Activated effector memory CD4-positive, alpha-beta T cell treated with anti-CD3 and anti-CD28 coated beads, Interleukin-2, amount 50 U/mL, for 16 hours (primary cell): Measurements from ENCODE around the gene NUP153.

Experiments
- DNase-seq: peaks from one replicate; pipeline ENCODE4 v3.0.0-alpha.2; 2020

Gene NUP153

GRCh38 chr6:17656092-17656491, 50.6 kb downstream of the NUP153 start:
- no peak for DNase-seq

DNA sequence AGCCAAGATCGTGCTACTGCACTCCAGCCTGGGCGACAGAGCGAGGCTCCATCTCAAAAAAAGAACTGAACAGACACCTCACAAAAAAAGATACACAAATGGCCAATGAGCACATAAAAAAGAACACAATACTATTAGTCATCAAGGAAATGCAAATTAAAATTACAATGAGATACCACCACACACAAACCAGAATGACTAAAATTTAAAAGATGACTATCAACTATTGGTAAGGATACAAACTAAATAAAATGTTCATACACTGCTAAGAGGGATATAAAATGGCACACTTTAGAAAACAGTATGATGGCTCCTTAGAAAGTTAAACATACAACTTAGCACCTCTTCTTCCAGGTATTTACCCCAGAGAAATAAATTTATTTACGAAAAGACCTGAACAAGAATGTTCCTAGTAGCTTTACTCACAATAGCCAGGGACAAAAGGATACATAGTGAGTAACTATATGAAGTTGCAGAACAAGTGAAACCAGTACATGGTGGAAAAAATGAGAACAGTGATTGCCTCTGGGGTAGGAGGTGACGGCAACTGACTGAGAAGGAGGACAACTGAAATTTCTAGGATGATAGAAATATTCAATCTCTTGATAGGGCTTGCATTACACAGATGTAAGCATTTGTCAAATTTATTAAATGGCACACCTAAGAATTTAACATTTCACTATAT, 53.4 kb downstream of the NUP153 start:
- no peak for DNase-seq

GRCh38 chr6:17650656-17651309, 55.9 kb downstream of the NUP153 start:
- no peak for DNase-seq

DNA sequence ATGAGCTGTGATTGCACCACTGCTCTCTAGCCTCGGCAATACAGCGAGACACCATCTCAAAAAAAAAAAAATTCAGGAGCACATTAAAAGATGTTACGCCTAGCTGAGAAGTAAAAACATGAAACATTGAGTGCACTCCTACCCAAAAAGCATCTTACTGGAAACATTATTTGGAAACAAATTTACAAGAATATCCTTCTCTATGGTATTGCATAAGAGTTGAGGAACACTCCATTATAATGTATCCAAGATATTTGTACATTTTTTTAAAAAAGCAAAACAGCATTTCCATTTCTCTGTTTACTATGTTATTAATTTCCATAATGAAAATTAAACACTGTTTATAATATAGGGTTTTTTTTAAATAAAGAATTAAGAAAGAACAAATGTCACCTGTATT, 58.0 kb downstream of the NUP153 start:
- DNase-seq: no peak

- DNase-seq: no peak
Measured at GRCh38 chr6:17640477-17640917, 66.2 kb downstream of the NUP153 start.

GRCh38 chr6:17638212-17638715, 68.5 kb downstream of the NUP153 start:
- DNase-seq: no peak

- DNase-seq: no peak
Measured at GRCh38 chr6:17635568-17635967, 71.2 kb downstream of the NUP153 start.

DNA sequence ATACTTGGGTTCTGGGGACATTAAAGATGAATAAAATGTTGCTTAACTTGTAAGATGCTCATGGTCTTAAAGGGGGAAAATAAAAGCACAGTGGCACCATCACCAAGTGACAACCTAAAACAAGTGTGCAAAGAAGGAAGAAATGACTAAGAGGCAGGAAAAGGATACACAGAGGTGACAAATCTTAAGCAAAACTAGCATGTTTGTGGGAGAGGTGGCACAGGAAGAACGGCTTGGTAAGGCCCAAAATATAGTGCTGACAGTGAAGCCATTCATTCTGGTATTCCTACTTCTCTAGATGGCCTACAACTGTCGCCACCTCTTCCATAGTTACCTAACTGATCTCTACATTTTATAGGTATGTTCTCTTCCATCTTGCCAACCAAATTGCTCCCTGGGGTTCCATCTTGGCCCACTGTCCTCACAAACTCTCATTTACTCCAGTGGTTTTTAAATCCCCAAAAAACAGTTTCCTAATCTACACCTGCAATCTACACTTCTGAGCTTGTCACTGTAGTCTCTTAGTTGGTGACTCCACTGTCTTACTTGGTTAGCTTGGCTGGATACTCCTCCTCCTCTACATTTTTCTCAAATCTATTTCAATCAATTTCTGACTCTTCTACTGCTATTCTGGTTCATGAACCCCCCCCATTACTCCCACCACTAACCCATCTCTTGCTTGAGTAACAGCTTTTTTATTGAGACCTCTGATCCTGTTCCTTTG, 73.1 kb downstream of the NUP153 start:
- no peak for DNase-seq

DNA sequence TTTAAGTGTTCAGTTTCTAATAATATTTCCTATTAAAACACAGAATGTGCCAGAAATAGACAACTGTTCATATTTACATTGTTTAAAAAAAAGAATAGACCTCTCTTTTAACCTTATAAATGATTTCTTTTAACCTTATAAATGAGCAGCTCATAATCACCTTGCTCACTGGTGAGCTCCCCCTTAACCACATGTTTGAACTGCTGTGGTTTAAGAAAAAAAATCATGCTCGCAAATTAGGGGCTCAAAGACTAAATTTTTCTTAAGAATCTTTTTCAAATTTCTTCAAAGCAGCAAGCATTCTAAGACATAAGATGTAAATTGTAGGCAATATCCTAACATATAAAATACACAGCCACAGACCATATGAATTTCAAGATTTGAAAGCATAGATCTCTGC, 73.8 kb downstream of the NUP153 start:
- no peak for DNase-seq

GRCh38 chr6:17630511-17631073, 76.1 kb downstream of the NUP153 start:
- DNase-seq: no peak

DNA sequence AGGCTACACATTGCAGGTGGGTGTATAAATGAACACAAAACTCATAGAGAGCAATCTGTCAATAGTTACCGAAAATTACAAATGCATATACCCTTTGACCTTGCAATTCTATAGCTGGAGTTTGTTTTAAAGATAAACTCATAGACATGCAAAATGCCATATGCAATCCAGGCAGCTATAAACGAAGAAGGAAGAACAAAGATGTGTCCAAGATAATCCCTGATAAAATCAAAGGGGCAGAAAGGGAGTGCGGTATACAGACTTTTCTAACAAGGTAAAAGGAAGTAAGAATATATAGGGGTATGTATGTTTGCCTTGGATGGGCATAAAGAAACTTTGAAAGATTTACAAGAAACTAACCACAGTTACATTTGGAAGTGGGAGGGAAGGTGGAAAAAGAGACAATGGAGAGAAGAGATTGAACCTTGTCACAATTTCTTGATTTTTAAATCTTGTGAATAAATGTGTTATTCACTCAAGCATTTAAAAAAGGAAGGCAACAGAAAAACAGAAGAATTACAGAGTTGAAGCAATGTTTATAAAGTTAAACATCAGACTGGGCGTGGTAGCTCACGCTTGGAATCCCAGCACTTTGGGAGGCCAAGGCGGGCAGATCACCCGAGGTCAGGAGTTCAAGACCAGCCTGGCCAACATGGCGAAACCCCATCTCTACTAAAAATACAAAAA, 76.8 kb downstream of the NUP153 start:
- no peak for DNase-seq

- no peak for DNase-seq
Measured at GRCh38 chr6:17628873-17629272, 77.9 kb downstream of the NUP153 start.

DNA sequence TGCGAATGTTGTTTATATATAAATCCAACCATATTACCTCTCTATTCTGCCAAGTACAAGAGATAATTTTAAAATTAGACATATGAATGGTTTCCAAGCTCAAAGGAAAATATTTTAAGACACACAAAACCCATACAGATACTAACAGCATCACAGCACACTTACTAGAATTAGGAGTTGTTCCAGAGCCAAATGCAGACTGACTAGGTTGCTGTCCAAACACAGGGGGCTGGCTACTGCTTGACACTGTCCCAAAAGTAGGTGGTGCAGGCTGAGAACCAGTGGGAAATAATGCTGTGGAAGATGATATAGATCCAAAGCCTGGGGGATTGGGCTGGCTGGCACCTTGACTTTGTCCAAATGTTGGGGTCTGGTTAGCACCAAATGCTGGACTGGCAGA, 82.3 kb downstream of the NUP153 start:
- no peak for DNase-seq

DNA sequence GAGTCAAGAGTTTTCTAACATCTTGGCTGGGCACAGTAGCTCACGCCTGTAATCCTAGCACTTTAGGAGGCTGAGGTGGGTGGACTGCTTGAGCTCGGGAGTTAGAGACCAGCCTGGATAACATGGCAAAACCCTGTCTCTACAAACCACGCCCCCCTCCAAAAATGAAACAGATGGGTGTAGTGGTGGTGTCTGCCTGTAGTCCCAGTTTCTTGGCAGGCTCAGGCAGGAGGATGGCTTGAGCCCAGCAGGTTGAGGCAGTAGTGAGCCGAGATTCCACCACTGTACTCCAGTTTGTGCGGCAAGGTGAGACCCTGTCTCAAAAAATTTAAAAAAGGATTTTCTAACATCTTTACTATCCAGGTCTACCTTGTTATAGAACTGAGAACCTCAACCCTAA, 84.6 kb downstream of the NUP153 start:
- DNase-seq: no peak

DNA sequence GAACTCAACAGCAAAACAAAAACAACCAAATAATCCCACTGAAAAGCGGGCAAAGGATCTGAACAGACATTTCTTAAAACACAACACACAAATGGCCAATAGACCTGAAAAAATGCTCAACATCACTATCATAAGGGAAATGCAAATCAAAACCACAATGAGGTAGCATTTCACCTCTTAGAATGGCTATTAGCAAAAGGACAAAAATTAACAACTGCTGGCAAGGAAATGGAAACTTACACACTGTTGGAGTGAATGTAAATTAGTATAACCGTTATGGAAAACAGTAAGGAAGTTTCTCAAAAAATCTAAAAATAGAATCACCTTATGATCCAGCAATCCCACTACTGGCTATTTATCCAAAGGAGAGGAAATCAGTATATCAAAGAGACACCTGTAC, 85.7 kb downstream of the NUP153 start:
- no peak for DNase-seq

DNA sequence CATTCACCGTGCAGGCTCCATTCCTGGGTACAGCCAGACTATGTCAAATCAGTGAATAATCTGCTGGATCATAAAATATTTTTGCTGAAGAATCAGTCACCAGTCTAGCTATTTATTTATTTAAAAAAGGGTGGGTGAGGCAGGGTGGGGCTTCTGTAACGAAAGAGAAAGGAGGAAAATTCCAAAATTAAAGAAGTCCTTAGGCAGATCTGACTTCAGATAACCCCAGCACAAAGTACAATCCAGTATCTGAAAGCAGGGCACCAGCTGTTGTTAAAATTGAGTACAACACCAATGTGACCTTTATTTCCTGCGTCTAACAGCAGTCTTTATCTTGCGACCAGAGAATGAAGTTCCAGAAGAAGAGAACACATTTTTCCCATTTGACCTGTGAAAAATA, 90.9 kb downstream of the NUP153 start:
- no peak for DNase-seq

GRCh38 chr6:17612048-17612447, 94.7 kb downstream of the NUP153 start:
- DNase-seq: no peak

DNA sequence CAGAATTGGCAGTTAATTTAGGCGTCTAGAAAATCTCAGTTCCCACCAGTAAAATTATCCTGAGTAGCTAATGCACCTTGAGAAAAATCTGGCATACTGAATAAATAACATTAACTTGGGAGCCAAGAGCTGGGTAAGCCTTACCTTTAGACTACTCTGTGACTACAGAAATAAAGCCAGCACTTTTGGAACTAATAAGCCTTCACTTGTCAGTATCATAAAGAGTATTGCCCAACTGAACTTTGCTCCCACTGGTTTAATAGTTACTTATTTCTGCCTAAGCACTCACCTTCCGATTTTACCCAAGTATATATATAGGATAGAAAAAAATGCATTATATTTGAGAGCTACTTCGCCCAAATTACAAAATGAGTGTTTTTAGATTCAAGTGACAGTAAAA, 95.9 kb downstream of the NUP153 start:
- DNase-seq: no peak

DNA sequence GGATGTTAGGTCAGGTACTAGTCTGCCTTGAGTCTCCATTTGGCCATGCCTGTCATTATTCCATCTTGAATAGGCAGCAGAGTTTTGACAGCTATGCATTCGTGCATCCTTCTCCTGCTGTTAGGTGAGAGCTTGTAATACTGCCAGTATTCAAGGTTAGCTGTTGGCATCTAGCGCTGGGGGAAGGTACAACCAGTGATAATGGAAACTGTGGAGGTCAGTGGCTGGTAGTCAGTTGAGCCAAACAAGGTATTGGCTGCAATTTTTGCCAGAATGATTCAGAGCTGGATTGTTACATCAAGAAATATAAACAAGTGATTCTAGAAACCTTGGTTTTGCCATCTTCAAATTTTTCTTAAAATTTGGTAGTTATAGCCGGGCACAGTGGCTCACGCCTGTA, 100.1 kb downstream of the NUP153 start:
- DNase-seq: no peak

GRCh38 chr6:17602888-17603287, 103.8 kb downstream of the NUP153 start:
- DNase-seq: no peak

- DNase-seq: no peak
Measured at GRCh38 chr6:17601386-17601703, 105.4 kb downstream of the NUP153 start.

DNA sequence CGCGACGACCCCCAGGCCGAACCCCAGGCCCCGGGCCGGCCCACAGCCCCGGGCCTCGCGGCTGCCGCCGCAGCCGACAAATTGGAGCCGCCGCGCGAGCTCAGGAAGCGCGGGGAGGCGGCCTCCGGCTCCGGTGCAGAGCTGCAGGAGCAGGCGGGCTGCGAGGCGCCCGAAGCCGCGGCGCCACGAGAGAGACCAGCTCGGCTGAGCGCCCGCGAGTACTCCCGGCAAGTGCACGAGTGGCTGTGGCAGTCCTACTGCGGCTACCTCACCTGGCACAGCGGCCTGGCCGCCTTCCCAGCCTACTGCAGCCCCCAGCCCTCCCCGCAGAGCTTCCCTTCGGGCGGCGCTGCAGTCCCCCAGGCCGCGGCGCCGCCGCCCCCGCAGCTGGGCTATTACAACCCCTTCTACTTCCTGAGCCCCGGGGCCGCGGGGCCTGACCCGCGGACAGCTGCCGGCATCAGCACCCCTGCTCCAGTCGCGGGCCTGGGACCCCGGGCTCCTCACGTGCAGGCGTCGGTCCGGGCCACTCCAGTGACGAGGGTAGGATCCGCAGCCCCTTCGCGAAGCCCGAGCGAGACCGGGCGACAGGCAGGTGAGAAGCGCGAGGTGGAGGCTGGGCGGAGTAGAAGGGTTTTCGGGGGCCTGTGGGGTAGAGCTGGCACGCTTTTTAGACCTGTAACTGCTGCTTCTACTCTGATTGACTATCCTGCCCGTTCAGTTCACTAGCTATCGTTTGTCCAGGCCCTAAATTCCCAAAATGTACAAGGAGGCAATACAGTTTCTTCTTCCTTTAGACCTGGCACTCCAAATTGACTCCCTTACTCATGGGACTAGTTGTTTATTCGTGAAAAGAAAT, 106.0 kb downstream of the NUP153 start:
- DNase-seq: peak; percentile 80
